OCI-LY1 (cell line): ENCODE data around the gene TREML4.

ENCODE experiments used
- CTCF ChIP-seq: fragments of 200-600 bp; sonication (generic), shearing (Covaris generic); IDR thresholded peaks from 2 replicates; pipeline ENCODE4 v1.5.1; 2017; ENCODE audit warnings: mild to moderate bottlenecking, antibody characterized with exemption, low read length, moderate library complexity, mixed read lengths
- EZH2 ChIP-seq: fragments of 200-600 bp; sonication (generic), shearing (Covaris generic); IDR thresholded peaks from 2 replicates; pipeline ENCODE4 v1.8.0; 2017; ENCODE audit warnings: borderline replicate concordance, mixed run types, mild to moderate bottlenecking, antibody characterized with exemption, low read length, moderate library complexity, mixed read lengths

- TF ChIP-seq CTCF = no peak
- TF ChIP-seq EZH2 = no peak
Observed at GRCh38 chr6:41193884-41194283, 34.3 kb upstream of the TREML4 start.
